Heart left ventricle (tissue), 13 donors: ENCODE data around the gene INSIG1.

Source experiments
- CTCF ChIP-seq, 12 donors: fragments of 200-600 bp; sonication (generic) in 4 of 12; IDR thresholded peaks; one replicate each; pipeline versions ENCODE4 v1.5.0 to v1.8.0; 2018 to 2022; ENCODE audit warnings: antibody characterized with exemption in 12 of 12, mild to moderate bottlenecking in 5 of 12
- POLR2A ChIP-seq, 2 donors: fragments of 450-650 bp; IDR thresholded peaks; one replicate each; pipeline ENCODE4 v1.6.1; 2017; ENCODE audit warnings: antibody characterized with exemption in 2 of 2, mild to moderate bottlenecking in 2 of 2, moderate library complexity in 2 of 2
- donor health status: ischemic (EF 13 %, LVEDD 7.1; RV severe dilation, severe dysfunction).
- donor health status: DM: no; HTN: yes; CAD: no.
- donor health status: DM: no; HTN: no; CAD: no.
- donor health status: ischemic (EF 25% LVEDD 6.9; RV normal size, moderate dysfunction).
- donor health status: ischemic (EF 25% LVEDD 5.7; RV mildly dilated, moderate dysfunction).
- donor health status: ischemic (EF 35%, LVEDD 5.7; RV mildly dilated, moderate dysfunction).
- donor health status: nonischemic (EF 11% LVEDD 7.7; RV severe dilation, severe dysfunction).
- donor health status: DM: yes; HTN: yes; CAD: no.
- donor health status: PGD.
- donor health status: ischemic (EF 29% LVEDD 5.4; RV normal size, mild dysfunction).
- donor health status: nonischemic (EF 23%, LVEDD 6.1; RV moderate dilation, normal function).

- no peak for TF ChIP-seq CTCF (IDR thresholded peaks at IDR 0.05)
- no peak for TF ChIP-seq POLR2A (IDR thresholded peaks at IDR 0.05)
Measured at GRCh38 chr7:155284496-155285274, 13.0 kb upstream of the INSIG1 start.
